Trophoblast cell (in vitro differentiated cells and primary cell): ENCODE results near the gene ARHGAP27.
"Not testable (repeated sequence)": the region's sequence is repeated elsewhere in the genome, so short reads cannot be mapped to it uniquely, and the experiment has no call there.

Experiments used
- DNase-seq, 2 donors: peaks; one replicate each; pipeline ENCODE4 v3.0.0-alpha.2; 2016
- H2AFZ ChIP-seq: 2 replicates; pipeline ENCODE4 v1.6.1; 2013; ENCODE audit warnings: low read length, moderate library complexity, mild to moderate bottlenecking; ENCODE audit not compliant: insufficient read depth, poor library complexity
- H2AK5ac ChIP-seq: 2 replicates; pipeline ENCODE4 v1.6.1; 2013; ENCODE audit warnings: mild to moderate bottlenecking, low read length
- H2BK120ac ChIP-seq: 2 replicates; pipeline ENCODE4 v1.6.1; 2013; ENCODE audit warnings: low read length, mild to moderate bottlenecking, moderate library complexity; ENCODE audit not compliant: insufficient read depth, poor library complexity
- H2BK12ac ChIP-seq: 2 replicates; pipeline ENCODE4 v1.6.1; 2013; ENCODE audit warnings: mild to moderate bottlenecking, low read length, moderate library complexity
- H2BK5ac ChIP-seq: 2 replicates; pipeline ENCODE4 v1.6.1; 2013; ENCODE audit warnings: low read length, low read depth, moderate library complexity, mild to moderate bottlenecking; ENCODE audit not compliant: poor library complexity
- H3K14ac ChIP-seq: 2 replicates; pipeline ENCODE4 v1.6.1; 2013; ENCODE audit warnings: mild to moderate bottlenecking, low read length
- H3K18ac ChIP-seq: 2 replicates; pipeline ENCODE4 v1.6.1; 2013; ENCODE audit warnings: mild to moderate bottlenecking, low read length
- H3K23ac ChIP-seq: 2 replicates; pipeline ENCODE4 v1.6.1; 2013; ENCODE audit warnings: low read length
- H3K27ac ChIP-seq: 2 replicates; pipeline ENCODE4 v1.5.1; 2013; ENCODE audit warnings: low read depth, mild to moderate bottlenecking, inconsistent platforms, low read length, moderate library complexity
- H3K27me3 ChIP-seq: 2 replicates; pipeline ENCODE4 v1.6.1; 2013; ENCODE audit warnings: inconsistent platforms, mild to moderate bottlenecking, low read length, moderate library complexity; ENCODE audit not compliant: insufficient read depth
- H3K36me3 ChIP-seq, 2 experiments: 1 replicate in 1 of 2; 2 replicates in 1 of 2; pipeline ENCODE4 v1.6.1; 2013; ENCODE audit warnings: low read length in 2 of 2, mild to moderate bottlenecking in 2 of 2, moderate library complexity in 1 of 2; ENCODE audit not compliant: insufficient read depth in 2 of 2, control insufficient read depth in 1 of 2
- H3K4ac ChIP-seq: 2 replicates; pipeline ENCODE4 v1.6.1; 2013; ENCODE audit warnings: low read depth, mild to moderate bottlenecking, low read length, moderate library complexity
- H3K4me1 ChIP-seq, 2 experiments: 1 replicate in 1 of 2; 2 replicates in 1 of 2; pipeline ENCODE4 v1.6.1; 2013; ENCODE audit warnings: low read length in 2 of 2, mild to moderate bottlenecking in 2 of 2, moderate library complexity in 1 of 2; ENCODE audit not compliant: insufficient read depth in 2 of 2, control insufficient read depth in 1 of 2
- H3K4me2 ChIP-seq: 2 replicates; pipeline ENCODE4 v1.6.1; 2013; ENCODE audit warnings: inconsistent platforms, mild to moderate bottlenecking, low read length, moderate library complexity
- H3K4me3 ChIP-seq: 2 replicates; pipeline ENCODE4 v1.5.1; 2013; ENCODE audit warnings: mild to moderate bottlenecking, low read depth, low read length, inconsistent platforms
- H3K79me1 ChIP-seq: one replicate; pipeline ENCODE4 v1.6.1; 2013; ENCODE audit warnings: low read length
- H3K79me2 ChIP-seq: 2 replicates; pipeline ENCODE4 v1.6.1; 2013; ENCODE audit warnings: low read length, mild to moderate bottlenecking; ENCODE audit not compliant: control insufficient read depth, insufficient read depth, poor library complexity
- H3K9ac ChIP-seq: 2 replicates; pipeline ENCODE4 v1.6.1; 2013; ENCODE audit warnings: mild to moderate bottlenecking, low read length
- H3K9me3 ChIP-seq: 2 replicates; pipeline ENCODE4 v1.6.1; 2013; ENCODE audit warnings: low read depth, mild to moderate bottlenecking, control low read depth, inconsistent platforms, low read length; ENCODE audit not compliant: insufficient read depth
- H4K12ac ChIP-seq: 2 replicates; pipeline ENCODE4 v1.6.1; 2013; ENCODE audit warnings: low read depth, mild to moderate bottlenecking, low read length, moderate library complexity
- H4K8ac ChIP-seq: 2 replicates; pipeline ENCODE4 v1.6.1; 2013; ENCODE audit warnings: low read depth, mild to moderate bottlenecking, low read length, moderate library complexity
- H4K91ac ChIP-seq: one replicate; pipeline ENCODE4 v1.6.1; 2013; ENCODE audit warnings: low read depth, mild to moderate bottlenecking, low read length, moderate library complexity
- WGBS: extraction: QIAGEN DNeasy Blood & Tissue Kit; methylation state at CpG from one replicate; pipeline ENCODE4 v1.1.7; 2013; ENCODE audit warnings: missing lambda C conversion rate; ENCODE audit not compliant: insufficient read length, insufficient coverage; ENCODE audit errors: extremely low coverage; 5-methylcytosine and 5-hydroxymethylcytosine counted together

Gene ARHGAP27

GRCh38 chr17:45445901-45446743 is 13.5 kb upstream of the ARHGAP27 start:
- not testable (repeated sequence) for H2AK5ac ChIP-seq, H3K4ac ChIP-seq, H3K27ac ChIP-seq, H2BK5ac ChIP-seq, H3K9ac ChIP-seq, H2BK120ac ChIP-seq, H3K14ac ChIP-seq, H2BK12ac ChIP-seq, H4K91ac ChIP-seq, H3K4me3 ChIP-seq, H4K8ac ChIP-seq, H3K23ac ChIP-seq, H3K4me1 ChIP-seq, H4K12ac ChIP-seq, H3K9me3 ChIP-seq, H3K27me3 ChIP-seq, H3K79me1 ChIP-seq, H3K4me2 ChIP-seq, H3K36me3 ChIP-seq, H2AFZ ChIP-seq, H3K18ac ChIP-seq, H3K79me2 ChIP-seq, DNase-seq
- no CpG with 5 or more reads among the region's 16 CpGs for WGBS

- not testable (repeated sequence) for H2BK12ac ChIP-seq, DNase-seq, H2AK5ac ChIP-seq, H3K27ac ChIP-seq, H3K4me2 ChIP-seq, H3K4me3 ChIP-seq, H2BK5ac ChIP-seq, H3K14ac ChIP-seq, H3K79me1 ChIP-seq, H2BK120ac ChIP-seq, H3K18ac ChIP-seq, H4K8ac ChIP-seq, H3K27me3 ChIP-seq, H2AFZ ChIP-seq, H3K4ac ChIP-seq, H3K9me3 ChIP-seq, H4K91ac ChIP-seq, H3K4me1 ChIP-seq, H3K79me2 ChIP-seq, H3K36me3 ChIP-seq, H3K9ac ChIP-seq, H4K12ac ChIP-seq, H3K23ac ChIP-seq
- WGBS: no CpG with 5 or more reads among the region's 21 CpGs
These were observed 12.5 kb upstream of the ARHGAP27 start for GRCh38 chr17:45444856-45445820.

GRCh38 chr17:45444301-45444700 is 11.6 kb upstream of the ARHGAP27 start:
- WGBS: no CpG with 5 or more reads among the region's 10 CpGs
- not testable (repeated sequence) for H2AFZ ChIP-seq, H2BK120ac ChIP-seq

GRCh38 chr17:45443371-45444260 is 10.9 kb upstream of the ARHGAP27 start:
- not testable (repeated sequence) for H4K91ac ChIP-seq, H2BK12ac ChIP-seq, H4K8ac ChIP-seq, H3K23ac ChIP-seq, H3K4ac ChIP-seq, H4K12ac ChIP-seq, H2BK120ac ChIP-seq, H3K14ac ChIP-seq, H3K9ac ChIP-seq, H3K36me3 ChIP-seq, DNase-seq, H3K27ac ChIP-seq, H3K79me2 ChIP-seq, H3K27me3 ChIP-seq, H3K4me3 ChIP-seq, H2AK5ac ChIP-seq, H2BK5ac ChIP-seq, H3K79me1 ChIP-seq, H3K4me2 ChIP-seq, H3K18ac ChIP-seq, H3K9me3 ChIP-seq, H2AFZ ChIP-seq
- peaks cover 16 to 20% of the 10 kb centered on the region in 2 experiments for H3K4me1 ChIP-seq
- WGBS: no CpG with 5 or more reads among the region's 10 CpGs

More at GRCh38 chr17:45444301-45444700, 11.6 kb upstream of the ARHGAP27 start:
- H3K4me3 ChIP-seq, H3K4ac ChIP-seq, H4K91ac ChIP-seq, H2AK5ac ChIP-seq, H3K27me3 ChIP-seq, H3K9ac ChIP-seq, H2BK12ac ChIP-seq, H3K36me3 ChIP-seq, H3K79me2 ChIP-seq, H3K9me3 ChIP-seq, H2BK5ac ChIP-seq, H3K79me1 ChIP-seq, DNase-seq, H3K23ac ChIP-seq, H4K12ac ChIP-seq, H3K27ac ChIP-seq, H3K18ac ChIP-seq, H3K14ac ChIP-seq, H3K4me2 ChIP-seq, H4K8ac ChIP-seq: not testable (repeated sequence)
- peaks cover 15 to 16% of the 10 kb centered on the region in 2 experiments for H3K4me1 ChIP-seq
